ENCODE results near the gene SBK1.

Gene SBK1

DNA sequence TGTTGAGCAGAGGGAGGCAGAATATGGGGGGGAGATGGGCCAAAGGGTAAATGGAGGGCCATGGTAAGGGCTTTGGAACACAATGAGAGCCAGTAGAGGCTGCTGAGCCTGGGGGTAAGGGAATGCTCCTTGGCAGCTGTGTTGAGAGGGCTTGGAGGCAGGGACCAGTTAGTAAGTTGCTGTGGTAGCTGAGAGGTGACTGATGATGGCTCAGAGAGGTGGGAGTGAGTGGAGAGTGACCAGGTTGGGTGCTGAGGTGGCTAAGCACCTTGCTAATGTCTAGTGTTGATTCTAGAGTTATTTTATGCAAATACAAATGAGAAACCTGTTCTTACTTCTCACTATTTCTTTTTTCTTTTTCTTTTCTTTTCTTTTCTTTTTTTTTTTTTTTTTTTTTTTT, 10.8 kb downstream of the SBK1 start:
- ChIA-PET POLR2A (interaction anchor here (1.2 kb wide), 2 partner anchors 9 to 11 kb away, joined by 3 read pairs; partner anchors contain the start of gene SBK1), CTCF (no interaction called here)
- DNase-seq (ENCODE audit: extremely low spot score), result no peak
- TF ChIP-seq L3MBTL2 (conservative IDR thresholded peaks at IDR 0.05), result no peak
- TF ChIP-seq FOXK2 (IDR thresholded peaks at IDR 0.05), result no peak
- TF ChIP-seq NFRKB (IDR thresholded peaks at IDR 0.05), result no peak
- no peak for TF ChIP-seq LEF1 (IDR thresholded peaks at IDR 0.05; ENCODE audit: borderline replicate concordance)
- TF ChIP-seq FOXA1 (IDR thresholded peaks at IDR 0.05), result no peak
- TF ChIP-seq HDGF (IDR thresholded peaks at IDR 0.05; ENCODE audit: borderline replicate concordance), result no peak
- no peak for TF ChIP-seq SUZ12 (IDR thresholded peaks at IDR 0.05)
- TF ChIP-seq, protein P1, sequence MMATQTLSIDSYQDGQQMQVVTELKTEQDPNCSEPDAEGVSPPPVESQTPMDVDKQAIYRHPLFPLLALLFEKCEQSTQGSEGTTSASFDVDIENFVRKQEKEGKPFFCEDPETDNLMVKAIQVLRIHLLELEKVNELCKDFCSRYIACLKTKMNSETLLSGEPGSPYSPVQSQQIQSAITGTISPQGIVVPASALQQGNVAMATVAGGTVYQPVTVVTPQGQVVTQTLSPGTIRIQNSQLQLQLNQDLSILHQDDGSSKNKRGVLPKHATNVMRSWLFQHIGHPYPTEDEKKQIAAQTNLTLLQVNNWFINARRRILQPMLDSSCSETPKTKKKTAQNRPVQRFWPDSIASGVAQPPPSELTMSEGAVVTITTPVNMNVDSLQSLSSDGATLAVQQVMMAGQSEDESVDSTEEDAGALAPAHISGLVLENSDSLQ (IDR thresholded peaks at IDR 0.05), result no peak
- no peak for TF ChIP-seq FOXM1 (IDR thresholded peaks at IDR 0.05; ENCODE audit: borderline replicate concordance)
- TF ChIP-seq CTBP1 (IDR thresholded peaks at IDR 0.05; ENCODE audit: borderline replicate concordance), result no peak
- no peak for TF ChIP-seq SP1 (IDR thresholded peaks at IDR 0.05)
- no peak for TF ChIP-seq ELF4 (IDR thresholded peaks at IDR 0.05)
- no peak for TF ChIP-seq TARDBP (IDR thresholded peaks at IDR 0.05)
- TF ChIP-seq BHLHE40 (IDR thresholded peaks at IDR 0.05; ENCODE audit: borderline replicate concordance), result no peak
- TF ChIP-seq ARNT (IDR thresholded peaks at IDR 0.05), result no peak
- no peak for TF ChIP-seq ZNF384 (IDR thresholded peaks at IDR 0.05)

- no peak for TF ChIP-seq CTBP1 (IDR thresholded peaks at IDR 0.05; ENCODE audit: borderline replicate concordance)
- TF ChIP-seq, protein P1 (IDR thresholded peaks at IDR 0.05), result peak; percentile 82
- no peak for TF ChIP-seq FOXK2 (IDR thresholded peaks at IDR 0.05)
- no peak for TF ChIP-seq NFRKB (IDR thresholded peaks at IDR 0.05)
- 0 out of 2 replicates have a peak, but pooled peaks have one; percentile 44 for TF ChIP-seq LEF1 (IDR thresholded peaks at IDR 0.05; ENCODE audit: borderline replicate concordance)
- peak; percentile 33 for DNase-seq (ENCODE audit: extremely low spot score)
- ChIA-PET CTCF (no interaction called here), POLR2A (interaction anchor here (1.2 kb wide), 2 partner anchors 10 to 12 kb away, joined by 3 read pairs; partner anchors contain the start of gene SBK1)
These were observed 11.9 kb downstream of the SBK1 start for GRCh38 chr16:28304214-28304613.

DNA sequence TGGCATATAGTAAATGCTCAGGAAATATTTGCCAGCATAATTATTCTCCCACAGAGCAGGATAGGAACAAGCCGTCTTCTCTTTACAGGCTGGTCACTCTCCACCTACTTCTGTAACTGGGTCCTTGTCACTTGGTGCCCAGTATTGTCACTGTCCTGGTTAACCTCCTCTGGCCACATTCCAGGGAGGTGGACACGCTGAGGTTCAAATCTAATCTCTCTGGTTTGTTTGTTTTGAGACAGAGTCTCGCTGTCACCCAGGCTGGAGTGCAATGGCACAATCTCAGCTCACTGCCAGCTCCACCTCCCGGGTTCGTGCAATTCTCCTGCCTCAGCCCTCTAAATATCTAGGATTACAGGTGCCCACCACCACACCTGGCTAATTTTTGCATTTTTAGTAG, 15.6 kb downstream of the SBK1 start:
- POLR2A ChIA-PET, result no interaction called here
- no peak for DNase-seq (ENCODE audit: extremely low spot score)
- CTCF ChIA-PET, result no interaction called here
- TF ChIP-seq TARDBP (IDR thresholded peaks at IDR 0.05) (no peak), FOXK2 (IDR thresholded peaks at IDR 0.05) (no peak), FOXM1 (IDR thresholded peaks at IDR 0.05; ENCODE audit: borderline replicate concordance) (no peak)

GRCh38 chr16:28308794-28309584, 16.7 kb downstream of the SBK1 start:
- POLR2A ChIA-PET, result no interaction called here

DNA sequence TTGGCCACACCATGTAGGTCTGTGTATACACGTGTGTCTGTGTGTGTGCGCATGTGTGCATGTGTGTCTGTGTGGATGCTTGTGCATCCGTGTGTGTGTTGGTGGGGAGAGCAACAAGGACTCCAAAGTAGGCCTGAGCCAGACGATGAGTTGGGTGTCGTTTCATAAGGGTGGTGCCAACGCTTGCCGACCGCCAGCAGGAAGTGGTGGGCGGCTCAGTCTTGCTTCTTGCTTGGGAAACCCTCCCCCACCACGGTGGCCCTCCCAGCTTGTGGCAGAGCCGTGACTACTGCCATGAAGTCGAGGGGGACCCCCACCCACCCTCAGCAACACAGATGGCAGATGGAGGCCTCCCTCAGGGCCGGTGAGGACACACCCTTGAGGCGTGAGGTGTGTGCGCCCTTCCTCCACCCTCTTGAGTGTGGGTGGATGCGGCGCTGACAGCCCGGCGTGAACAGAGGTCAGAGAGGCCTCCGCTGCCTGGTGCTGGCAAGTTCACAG, 17.5 kb downstream of the SBK1 start:
- TF ChIP-seq, protein P1 (IDR thresholded peaks at IDR 0.05), result no peak
- TF ChIP-seq FOXA1 (IDR thresholded peaks at IDR 0.05), result no peak
- TF ChIP-seq HDGF (IDR thresholded peaks at IDR 0.05; ENCODE audit: borderline replicate concordance), result no peak
- TF ChIP-seq ELF4 (IDR thresholded peaks at IDR 0.05), result no peak
- TF ChIP-seq SP1 (IDR thresholded peaks at IDR 0.05), result no peak
- TF ChIP-seq L3MBTL2 (conservative IDR thresholded peaks at IDR 0.05), result no peak
- TF ChIP-seq TARDBP (IDR thresholded peaks at IDR 0.05), result no peak
- no peak for TF ChIP-seq BHLHE40 (IDR thresholded peaks at IDR 0.05; ENCODE audit: borderline replicate concordance)
- TF ChIP-seq FOXM1 (IDR thresholded peaks at IDR 0.05; ENCODE audit: borderline replicate concordance), result no peak
- TF ChIP-seq CTBP1 (IDR thresholded peaks at IDR 0.05; ENCODE audit: borderline replicate concordance), result no peak
- no peak for TF ChIP-seq NFRKB (IDR thresholded peaks at IDR 0.05)
- TF ChIP-seq FOXK2 (IDR thresholded peaks at IDR 0.05), result no peak
- TF ChIP-seq SUZ12 (IDR thresholded peaks at IDR 0.05), result no peak
- no peak for TF ChIP-seq ARNT (IDR thresholded peaks at IDR 0.05)
- no peak for TF ChIP-seq LEF1 (IDR thresholded peaks at IDR 0.05; ENCODE audit: borderline replicate concordance)
- no peak for TF ChIP-seq ZNF384 (IDR thresholded peaks at IDR 0.05)
- CTCF ChIA-PET, result no interaction called here
- POLR2A ChIA-PET, result no interaction called here
- DNase-seq (ENCODE audit: extremely low spot score), result no peak

More at GRCh38 chr16:28308794-28309584, 16.7 kb downstream of the SBK1 start:
- TF ChIP-seq FOXM1 (IDR thresholded peaks at IDR 0.05; ENCODE audit: borderline replicate concordance) (no peak), L3MBTL2 (conservative IDR thresholded peaks at IDR 0.05) (no peak), FOXK2 (IDR thresholded peaks at IDR 0.05) (no peak), SUZ12 (IDR thresholded peaks at IDR 0.05) (no peak), FOXA1 (IDR thresholded peaks at IDR 0.05) (no peak), TARDBP (IDR thresholded peaks at IDR 0.05) (no peak), HDGF (IDR thresholded peaks at IDR 0.05; ENCODE audit: borderline replicate concordance) (no peak), CTBP1 (IDR thresholded peaks at IDR 0.05; ENCODE audit: borderline replicate concordance) (no peak), ARNT (IDR thresholded peaks at IDR 0.05) (no peak), ZNF384 (IDR thresholded peaks at IDR 0.05) (no peak), ELF4 (IDR thresholded peaks at IDR 0.05) (no peak)
- TF ChIP-seq, protein P1 (IDR thresholded peaks at IDR 0.05), result no peak
- CTCF ChIA-PET, result no interaction called here
- DNase-seq (ENCODE audit: extremely low spot score), result no peak

Measured in HEK293T (cell line).